ENCODE measurements around the gene RPS15. TPM values are rescaled to one million over a fixed set of nuclear protein-coding genes. Genes with fewer than 3 reads are reported as not detected.
A peak's percentile ranks its signal among the peaks of the same experiment; 100 is the strongest.

Gene RPS15
- total and polyA plus RNA-seq, 2 of the 13 experiments (the other 11 are each of a cell fraction or from before 2014, with no cell fraction given), result 695 to 1,411 TPM

DNA sequence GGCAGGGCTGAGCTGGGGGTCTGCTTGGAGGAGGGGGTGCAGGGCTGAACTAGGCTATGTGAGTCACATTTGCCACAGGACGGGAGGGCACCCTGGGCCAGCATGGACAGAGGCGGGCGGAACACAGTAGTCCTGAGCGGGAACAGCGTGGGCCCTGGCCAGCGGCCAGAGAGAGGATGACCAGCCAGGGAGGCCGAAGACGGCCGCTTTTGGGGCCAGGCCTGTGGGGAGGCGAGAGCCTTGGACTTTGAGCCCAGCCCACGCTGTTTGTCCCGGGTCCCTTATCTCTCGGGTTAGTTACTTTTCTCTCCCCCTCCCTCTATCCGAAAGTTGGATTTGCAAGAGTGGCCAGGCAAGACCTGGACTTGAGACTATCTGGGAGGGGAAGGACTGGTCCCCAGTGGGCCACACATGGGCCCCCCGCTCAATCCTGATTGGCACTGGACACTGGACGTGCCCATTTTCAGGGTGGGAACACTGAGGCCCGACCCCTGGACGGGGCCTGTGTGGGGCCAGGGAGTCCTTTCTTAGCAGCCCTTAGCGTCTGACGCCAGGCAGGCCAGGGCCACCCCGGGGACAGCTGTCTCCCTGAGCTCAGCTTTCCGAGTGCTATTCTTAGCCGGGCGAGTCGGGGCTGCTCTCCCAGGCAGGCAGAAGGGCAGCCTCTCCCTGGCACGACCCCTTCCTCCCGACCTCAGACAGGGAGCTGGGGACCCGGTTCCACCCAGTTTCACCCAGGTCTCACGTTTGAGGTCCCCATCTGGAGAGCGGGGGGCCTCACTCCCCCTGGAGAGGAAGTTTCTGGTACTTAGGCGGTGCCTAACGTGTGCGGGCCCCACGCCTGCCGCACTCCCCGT, 37.7 kb upstream of the RPS15 start (continued):
- TF ChIP-seq NR2F6 (IDR thresholded peaks at IDR 0.05) (peak; percentile 46; the same call in 1 of the 2 replicates), NR2F6 (CRISPR knock-in tag; IDR thresholded peaks at IDR 0.05) (peak; percentile 52; the same call in 1 of the 2 replicates), ZNF326 (CRISPR knock-in tag; IDR thresholded peaks at IDR 0.05; ENCODE audit: borderline replicate concordance) (no peak), TOE1 (CRISPR knock-in tag; IDR thresholded peaks at IDR 0.05) (no peak), MXD4 (CRISPR knock-in tag; IDR thresholded peaks at IDR 0.05) (no peak; the same call in 1 of the 2 replicates), SP2 (CRISPR knock-in tag; IDR thresholded peaks at IDR 0.05) (0 out of 2 replicates have a peak, but pooled peaks have one; percentile 28), HES4 (CRISPR knock-in tag; IDR thresholded peaks at IDR 0.05; ENCODE audit: borderline replicate concordance) (no peak), RXRB (CRISPR knock-in tag; IDR thresholded peaks at IDR 0.05; ENCODE audit: borderline replicate concordance) (peak; percentile 50; the same call in 1 of the 2 replicates), BHLHE40 (IDR thresholded peaks at IDR 0.05; ENCODE audit: low read length) (no peak), PHF8 (CRISPR knock-in tag; IDR thresholded peaks at IDR 0.05) (peak; percentile 56), PLRG1 (conservative IDR thresholded peaks at IDR 0.05) (no peak), ZNF710 (CRISPR knock-in tag; IDR thresholded peaks at IDR 0.05; ENCODE audit: borderline replicate concordance) (peak; percentile 76), SRY (CRISPR knock-in tag; IDR thresholded peaks at IDR 0.05) (peak; percentile 26; the same call in 1 of the 2 replicates), POLR2AphosphoS5 (IDR thresholded peaks at IDR 0.05; ENCODE audit: low read depth, low read length) (peak; percentile 54; the same call in 1 of the 2 replicates), SNAI1 (CRISPR knock-in tag; IDR thresholded peaks at IDR 0.05; ENCODE audit: borderline replicate concordance) (no peak), TCF7 (IDR thresholded peaks at IDR 0.05; ENCODE audit: low read depth) (no peak), AGO2 (optimal IDR thresholded peaks at IDR 0.05; ENCODE audit: low read depth, low read length) (peak; percentile 92)
- TF ChIP-seq, protein P1, sequence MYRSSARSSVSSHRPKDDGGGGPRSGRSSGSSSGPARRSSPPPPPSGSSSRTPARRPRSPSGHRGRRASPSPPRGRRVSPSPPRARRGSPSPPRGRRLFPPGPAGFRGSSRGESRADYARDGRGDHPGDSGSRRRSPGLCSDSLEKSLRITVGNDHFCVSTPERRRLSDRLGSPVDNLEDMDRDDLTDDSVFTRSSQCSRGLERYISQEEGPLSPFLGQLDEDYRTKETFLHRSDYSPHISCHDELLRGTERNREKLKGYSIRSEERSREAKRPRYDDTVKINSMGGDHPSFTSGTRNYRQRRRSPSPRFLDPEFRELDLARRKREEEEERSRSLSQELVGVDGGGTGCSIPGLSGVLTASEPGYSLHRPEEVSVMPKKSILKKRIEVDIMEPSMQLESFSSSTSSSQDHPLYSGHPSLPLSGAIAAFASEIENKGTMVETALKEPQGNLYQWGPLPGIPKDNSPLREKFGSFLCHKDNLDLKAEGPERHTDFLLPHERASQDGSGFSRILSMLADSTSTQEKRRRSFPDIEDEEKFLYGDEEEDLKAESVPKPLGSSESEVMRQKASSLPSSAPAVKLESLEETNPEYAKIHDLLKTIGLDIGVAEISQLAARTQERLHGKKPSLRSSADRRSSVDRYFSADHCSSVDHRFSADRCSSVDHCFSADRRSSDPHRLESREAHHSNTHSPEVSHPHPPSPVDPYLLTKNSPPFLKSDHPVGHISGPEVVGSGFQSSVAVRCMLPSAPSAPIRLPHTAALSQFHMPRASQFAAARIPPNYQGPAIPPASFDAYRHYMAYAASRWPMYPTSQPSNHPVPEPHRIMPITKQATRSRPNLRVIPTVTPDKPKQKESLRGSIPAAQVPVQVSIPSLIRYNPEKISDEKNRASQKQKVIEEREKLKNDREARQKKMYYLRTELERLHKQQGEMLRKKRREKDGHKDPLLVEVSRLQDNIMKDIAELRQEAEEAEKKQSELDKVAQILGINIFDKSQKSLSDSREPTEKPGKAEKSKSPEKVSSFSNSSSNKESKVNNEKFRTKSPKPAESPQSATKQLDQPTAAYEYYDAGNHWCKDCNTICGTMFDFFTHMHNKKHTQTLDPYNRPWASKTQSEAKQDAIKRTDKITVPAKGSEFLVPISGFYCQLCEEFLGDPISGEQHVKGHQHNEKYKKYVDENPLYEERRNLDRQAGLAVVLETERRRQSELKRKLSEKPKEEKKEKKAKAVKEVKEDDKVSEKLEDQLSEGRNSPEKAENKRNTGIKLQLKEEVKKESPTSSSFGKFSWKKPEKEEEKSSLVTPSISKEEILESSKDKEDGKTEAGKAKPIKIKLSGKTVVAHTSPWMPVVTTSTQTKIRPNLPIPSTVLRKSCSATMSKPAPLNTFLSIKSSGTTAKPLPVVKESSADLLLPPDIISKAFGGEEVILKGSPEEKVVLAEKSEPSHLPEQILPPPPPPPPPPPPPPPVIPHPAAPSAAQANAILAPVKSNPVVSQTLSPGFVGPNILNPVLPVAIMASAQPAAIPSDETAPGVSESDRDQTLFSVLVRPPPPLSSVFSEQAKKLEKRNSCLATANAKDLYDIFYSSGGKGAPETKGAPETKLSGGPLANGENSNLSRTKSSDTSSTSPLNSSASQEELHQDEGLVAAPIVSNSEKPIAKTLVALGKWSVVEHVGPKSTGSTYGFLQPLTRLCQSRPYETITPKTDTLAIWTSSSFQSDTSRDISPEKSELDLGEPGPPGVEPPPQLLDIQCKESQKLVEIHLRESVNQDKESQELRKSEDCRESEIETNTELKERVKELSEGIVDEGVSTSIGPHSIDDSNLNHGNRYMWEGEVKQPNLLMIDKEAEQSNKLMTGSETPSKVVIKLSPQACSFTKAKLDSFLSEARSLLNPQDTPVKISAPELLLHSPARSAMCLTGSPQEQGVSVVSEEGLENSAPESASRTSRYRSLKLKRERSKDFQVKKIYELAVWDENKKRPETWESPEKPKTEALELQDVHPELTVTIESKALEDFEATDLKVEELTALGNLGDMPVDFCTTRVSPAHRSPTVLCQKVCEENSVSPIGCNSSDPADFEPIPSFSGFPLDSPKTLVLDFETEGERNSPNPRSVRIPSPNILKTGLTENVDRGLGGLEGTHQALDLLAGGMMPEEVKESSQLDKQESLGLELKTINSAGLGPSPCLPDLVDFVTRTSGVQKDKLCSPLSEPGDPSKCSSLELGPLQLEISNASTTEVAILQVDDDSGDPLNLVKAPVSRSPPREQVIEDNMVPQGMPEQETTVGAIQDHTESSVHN (CRISPR knock-in tag; IDR thresholded peaks at IDR 0.05), result no peak
- TF ChIP-seq, protein P2, sequence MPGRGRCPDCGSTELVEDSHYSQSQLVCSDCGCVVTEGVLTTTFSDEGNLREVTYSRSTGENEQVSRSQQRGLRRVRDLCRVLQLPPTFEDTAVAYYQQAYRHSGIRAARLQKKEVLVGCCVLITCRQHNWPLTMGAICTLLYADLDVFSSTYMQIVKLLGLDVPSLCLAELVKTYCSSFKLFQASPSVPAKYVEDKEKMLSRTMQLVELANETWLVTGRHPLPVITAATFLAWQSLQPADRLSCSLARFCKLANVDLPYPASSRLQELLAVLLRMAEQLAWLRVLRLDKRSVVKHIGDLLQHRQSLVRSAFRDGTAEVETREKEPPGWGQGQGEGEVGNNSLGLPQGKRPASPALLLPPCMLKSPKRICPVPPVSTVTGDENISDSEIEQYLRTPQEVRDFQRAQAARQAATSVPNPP (CRISPR knock-in tag; IDR thresholded peaks at IDR 0.05), result 0 out of 2 replicates have a peak, but pooled peaks have one; percentile 38
